ENCODE results near the gene ITGA5.

ITGA5 gene

GRCh38 chr12:54421175-54421878 lies 2.3 kb upstream of the ITGA5 start:
- Histone ChIP-seq H3K27ac (ENCODE audit: low read depth, low read length) (peak overlapping the region; percentile 95), H3K27me3 (ENCODE audit: insufficient read depth, low read length) (no peaks in the 10 kb centered on the region), H3K79me2 (ENCODE audit: control insufficient read depth, insufficient read depth, low read length, unreplicated experiment) (peaks cover 38% of the 10 kb centered on the region), H3K4me3 (ENCODE audit: low read depth, low read length) (peak overlapping the region; percentile 89), H3K36me3 (ENCODE audit: insufficient read depth, low read length) (0 out of 2 replicates have a peak, but pooled peaks cover 4% of the 10 kb centered on the region), H2AFZ (ENCODE audit: low read length, unreplicated experiment) (no peak overlapping the region), H3K4me1 (ENCODE audit: control insufficient read depth, insufficient read depth, low read length, unreplicated experiment) (peaks cover 72% of the 10 kb centered on the region)

GRCh38 chr12:54420766-54421144 lies 1.7 kb upstream of the ITGA5 start:
- Histone ChIP-seq H3K27ac (ENCODE audit: low read depth, low read length) (peak overlapping the region; percentile 95), H2AFZ (ENCODE audit: low read length, unreplicated experiment) (no peak overlapping the region), H3K79me2 (ENCODE audit: control insufficient read depth, insufficient read depth, low read length, unreplicated experiment) (peaks cover 44% of the 10 kb centered on the region), H3K36me3 (ENCODE audit: insufficient read depth, low read length) (0 out of 2 replicates have a peak, but pooled peaks cover 4% of the 10 kb centered on the region), H3K4me1 (ENCODE audit: control insufficient read depth, insufficient read depth, low read length, unreplicated experiment) (peaks cover 72% of the 10 kb centered on the region), H3K4me3 (ENCODE audit: low read depth, low read length) (peak overlapping the region; percentile 89), H3K27me3 (ENCODE audit: insufficient read depth, low read length) (no peaks in the 10 kb centered on the region)

GRCh38 chr12:54418441-54419087 lies 502 bp downstream of the ITGA5 start:
- peak overlapping the region; percentile 95 for H3K27ac ChIP-seq (ENCODE audit: low read depth, low read length)
- H3K79me2 ChIP-seq (ENCODE audit: control insufficient read depth, insufficient read depth, low read length, unreplicated experiment): peaks cover 66% of the 10 kb centered on the region
- no peak overlapping the region for H2AFZ ChIP-seq (ENCODE audit: low read length, unreplicated experiment)
- H3K27me3 ChIP-seq (ENCODE audit: insufficient read depth, low read length): no peaks in the 10 kb centered on the region
- H3K4me1 ChIP-seq (ENCODE audit: control insufficient read depth, insufficient read depth, low read length, unreplicated experiment): peaks cover 69% of the 10 kb centered on the region
- 0 out of 2 replicates have a peak, but pooled peaks cover 4% of the 10 kb centered on the region for H3K36me3 ChIP-seq (ENCODE audit: insufficient read depth, low read length)
- peak overlapping the region; percentile 89 for H3K4me3 ChIP-seq (ENCODE audit: low read depth, low read length)

- Histone ChIP-seq H3K4me1 (ENCODE audit: control insufficient read depth, insufficient read depth, low read length, unreplicated experiment) (peaks cover 70% of the 10 kb centered on the region), H3K79me2 (ENCODE audit: control insufficient read depth, insufficient read depth, low read length, unreplicated experiment) (peaks cover 72% of the 10 kb centered on the region), H3K27me3 (ENCODE audit: insufficient read depth, low read length) (no peaks in the 10 kb centered on the region), H3K27ac (ENCODE audit: low read depth, low read length) (peak overlapping the region; percentile 95), H3K36me3 (ENCODE audit: insufficient read depth, low read length) (0 out of 2 replicates have a peak, but pooled peaks cover 4% of the 10 kb centered on the region), H2AFZ (ENCODE audit: low read length, unreplicated experiment) (no peak overlapping the region), H3K4me3 (ENCODE audit: low read depth, low read length) (peak overlapping the region; percentile 89)
These were observed 1.2 kb downstream of the ITGA5 start for GRCh38 chr12:54417712-54418440.

GRCh38 chr12:54416687-54417603 lies 2.1 kb downstream of the ITGA5 start:
- peaks cover 81% of the 10 kb centered on the region for H3K79me2 ChIP-seq (ENCODE audit: control insufficient read depth, insufficient read depth, low read length, unreplicated experiment)
- 0 out of 2 replicates have a peak, but pooled peaks cover 4% of the 10 kb centered on the region for H3K36me3 ChIP-seq (ENCODE audit: insufficient read depth, low read length)
- H2AFZ ChIP-seq (ENCODE audit: low read length, unreplicated experiment): no peak overlapping the region
- H3K27ac ChIP-seq (ENCODE audit: low read depth, low read length): peak overlapping the region; percentile 95
- H3K4me3 ChIP-seq (ENCODE audit: low read depth, low read length): peak overlapping the region; percentile 89
- H3K4me1 ChIP-seq (ENCODE audit: control insufficient read depth, insufficient read depth, low read length, unreplicated experiment): peaks cover 70% of the 10 kb centered on the region
- no peaks in the 10 kb centered on the region for H3K27me3 ChIP-seq (ENCODE audit: insufficient read depth, low read length)

- peaks cover 7% of the 10 kb centered on the region; the same call in 1 of the 2 replicates for H3K36me3 ChIP-seq (ENCODE audit: insufficient read depth, low read length)
- peak overlapping the region; percentile 89 for H3K4me3 ChIP-seq (ENCODE audit: low read depth, low read length)
- no peak overlapping the region for H2AFZ ChIP-seq (ENCODE audit: low read length, unreplicated experiment)
- H3K79me2 ChIP-seq (ENCODE audit: control insufficient read depth, insufficient read depth, low read length, unreplicated experiment): peaks cover 94% of the 10 kb centered on the region
- peaks cover 67% of the 10 kb centered on the region for H3K4me1 ChIP-seq (ENCODE audit: control insufficient read depth, insufficient read depth, low read length, unreplicated experiment)
- peak overlapping the region; percentile 95 for H3K27ac ChIP-seq (ENCODE audit: low read depth, low read length)
- no peaks in the 10 kb centered on the region for H3K27me3 ChIP-seq (ENCODE audit: insufficient read depth, low read length)
These were observed 3.7 kb downstream of the ITGA5 start for GRCh38 chr12:54415221-54415929.

- no peaks in the 10 kb centered on the region for H3K27me3 ChIP-seq (ENCODE audit: insufficient read depth, low read length)
- H2AFZ ChIP-seq (ENCODE audit: low read length, unreplicated experiment): no peak overlapping the region
- peaks cover 64% of the 10 kb centered on the region for H3K4me1 ChIP-seq (ENCODE audit: control insufficient read depth, insufficient read depth, low read length, unreplicated experiment)
- peaks cover 13% of the 10 kb centered on the region; the same call in 1 of the 2 replicates for H3K36me3 ChIP-seq (ENCODE audit: insufficient read depth, low read length)
- peak overlapping the region; percentile 96 for H3K27ac ChIP-seq (ENCODE audit: low read depth, low read length)
- peak overlapping the region; percentile 64 for H3K4me3 ChIP-seq (ENCODE audit: low read depth, low read length)
- peaks cover 95% of the 10 kb centered on the region for H3K79me2 ChIP-seq (ENCODE audit: control insufficient read depth, insufficient read depth, low read length, unreplicated experiment)
These were observed 5.5 kb downstream of the ITGA5 start for GRCh38 chr12:54413284-54414190.

GRCh38 chr12:54412786-54413185 lies 6.3 kb downstream of the ITGA5 start:
- H3K27me3 ChIP-seq (ENCODE audit: insufficient read depth, low read length): no peaks in the 10 kb centered on the region
- peaks cover 13% of the 10 kb centered on the region; the same call in 1 of the 2 replicates for H3K36me3 ChIP-seq (ENCODE audit: insufficient read depth, low read length)
- peaks cover 93% of the 10 kb centered on the region for H3K79me2 ChIP-seq (ENCODE audit: control insufficient read depth, insufficient read depth, low read length, unreplicated experiment)
- peak overlapping the region; percentile 96 for H3K27ac ChIP-seq (ENCODE audit: low read depth, low read length)
- H3K4me1 ChIP-seq (ENCODE audit: control insufficient read depth, insufficient read depth, low read length, unreplicated experiment): peaks cover 69% of the 10 kb centered on the region
- no peak overlapping the region for H2AFZ ChIP-seq (ENCODE audit: low read length, unreplicated experiment)
- H3K4me3 ChIP-seq (ENCODE audit: low read depth, low read length): peak overlapping the region; percentile 64

- peaks cover 89% of the 10 kb centered on the region for H3K79me2 ChIP-seq (ENCODE audit: control insufficient read depth, insufficient read depth, low read length, unreplicated experiment)
- H2AFZ ChIP-seq (ENCODE audit: low read length, unreplicated experiment): no peak overlapping the region
- H3K4me3 ChIP-seq (ENCODE audit: low read depth, low read length): peak overlapping the region; percentile 64; the same call in 1 of the 2 replicates
- peaks cover 16% of the 10 kb centered on the region for H3K36me3 ChIP-seq (ENCODE audit: insufficient read depth, low read length)
- H3K27me3 ChIP-seq (ENCODE audit: insufficient read depth, low read length): no peaks in the 10 kb centered on the region
- peaks cover 74% of the 10 kb centered on the region for H3K4me1 ChIP-seq (ENCODE audit: control insufficient read depth, insufficient read depth, low read length, unreplicated experiment)
- peak overlapping the region; percentile 96 for H3K27ac ChIP-seq (ENCODE audit: low read depth, low read length)
These were observed 6.7 kb downstream of the ITGA5 start for GRCh38 chr12:54412348-54412747.
